NCI-H2196 treated with DMSO at 0.1 percent for 48 hours (cell line): ENCODE data around the gene FOXO3.

ENCODE experiments used
- DNase-seq: peaks from one replicate; lab custom pipeline; 2025; ENCODE audit not compliant: unreplicated experiment; lab: John Stamatoyannopoulos, UW

Gene FOXO3

DNA sequence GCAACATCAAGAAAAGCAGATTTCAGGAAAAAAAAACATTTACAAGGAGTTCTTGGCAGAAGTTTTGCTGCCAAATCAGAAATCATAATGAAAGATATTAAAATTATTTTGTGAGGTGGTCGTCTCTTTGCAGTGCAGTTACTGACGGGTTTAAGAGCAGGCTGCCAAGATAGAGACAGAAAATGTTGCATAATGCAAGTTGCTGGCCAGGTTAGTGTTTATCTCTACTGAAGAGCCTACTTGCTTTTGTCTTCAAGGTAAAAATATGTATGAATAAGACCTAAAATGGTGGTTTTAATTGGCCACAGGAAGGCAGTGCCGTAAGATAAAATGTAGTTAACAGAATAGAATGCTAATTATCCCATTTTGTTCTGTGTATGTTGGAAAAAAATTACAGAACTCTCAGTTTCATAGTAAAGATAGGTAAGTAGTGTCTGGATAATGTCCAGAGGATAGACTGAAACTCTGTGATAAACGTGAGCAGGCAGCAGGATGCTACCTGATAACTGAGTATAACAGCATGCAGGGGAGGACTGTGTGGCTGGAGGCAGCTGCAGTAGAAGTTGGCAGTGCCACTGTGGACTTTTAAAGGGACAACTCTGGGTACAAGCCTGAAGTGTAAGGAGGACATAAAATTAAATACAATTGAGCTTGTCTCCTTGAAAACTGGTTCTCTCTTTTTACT lies 13.9 kb downstream of the FOXO3 start:
- DNase-seq, result no peak

DNA sequence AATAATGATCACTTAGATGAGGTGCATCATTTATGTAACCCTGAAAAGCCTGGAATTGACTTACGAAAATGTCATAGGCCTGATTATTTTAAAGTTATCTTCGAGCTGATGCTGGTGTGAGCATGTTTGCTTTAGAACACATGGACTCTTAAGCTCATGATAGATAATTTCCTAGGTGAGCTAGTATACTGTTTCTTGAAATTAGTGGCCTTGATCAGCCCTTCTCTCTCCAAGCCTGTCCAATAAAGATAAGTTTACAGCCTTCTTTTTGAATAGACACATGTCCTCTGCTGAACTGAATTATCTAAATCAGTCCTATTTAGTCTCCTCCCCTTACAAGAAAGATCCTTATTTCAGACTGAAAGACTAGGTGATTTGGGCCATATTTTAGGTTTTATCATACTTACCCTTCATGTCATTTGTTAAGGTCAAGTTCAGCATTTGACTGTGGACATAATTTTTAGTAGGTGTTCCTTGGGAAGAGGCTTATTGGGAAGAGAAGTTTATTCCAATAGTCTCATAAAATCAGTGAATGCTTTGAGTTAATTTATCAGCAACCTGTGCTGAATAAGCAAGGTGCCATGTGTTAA lies 15.3 kb downstream of the FOXO3 start:
- no peak for DNase-seq

DNA sequence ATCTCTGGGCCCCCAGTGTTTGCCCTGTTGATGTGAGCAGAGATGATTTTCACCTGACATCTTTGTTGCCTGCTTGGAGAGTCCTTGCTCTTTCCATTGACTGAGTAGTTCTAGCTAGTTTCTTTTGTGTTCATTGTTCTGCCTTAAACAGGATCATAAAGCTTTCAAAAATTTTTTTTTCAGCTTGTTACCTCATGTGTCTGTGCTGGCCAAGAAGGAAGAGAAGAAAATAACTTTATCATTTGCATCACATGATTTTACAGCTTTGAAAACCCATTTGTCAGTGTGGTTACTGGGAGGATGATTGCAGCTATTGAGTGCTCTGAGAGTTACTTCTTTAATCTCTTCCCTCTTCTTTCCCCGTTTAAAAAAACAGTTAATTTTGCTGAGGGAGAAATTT lies 16.0 kb downstream of the FOXO3 start:
- no peak for DNase-seq

DNA sequence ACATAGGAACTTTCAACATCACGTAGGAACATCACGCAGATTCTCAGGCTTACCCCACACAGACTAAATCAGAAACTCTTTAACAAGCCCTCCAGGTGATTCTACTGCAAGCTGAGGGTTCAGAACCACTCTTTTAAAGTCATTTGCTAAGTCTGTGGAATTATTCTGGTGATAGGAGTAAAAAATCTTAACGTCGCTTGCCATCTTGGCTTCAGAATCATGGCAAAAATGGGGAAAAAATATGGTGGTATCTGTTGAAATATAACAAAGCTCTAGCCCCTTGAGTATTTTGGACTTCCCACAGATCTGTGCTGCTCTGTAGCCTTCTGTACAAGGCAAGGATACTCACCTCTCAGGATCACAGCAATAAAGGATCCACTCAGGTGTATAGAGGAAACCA lies 17.4 kb downstream of the FOXO3 start:
- DNase-seq, result no peak

DNA sequence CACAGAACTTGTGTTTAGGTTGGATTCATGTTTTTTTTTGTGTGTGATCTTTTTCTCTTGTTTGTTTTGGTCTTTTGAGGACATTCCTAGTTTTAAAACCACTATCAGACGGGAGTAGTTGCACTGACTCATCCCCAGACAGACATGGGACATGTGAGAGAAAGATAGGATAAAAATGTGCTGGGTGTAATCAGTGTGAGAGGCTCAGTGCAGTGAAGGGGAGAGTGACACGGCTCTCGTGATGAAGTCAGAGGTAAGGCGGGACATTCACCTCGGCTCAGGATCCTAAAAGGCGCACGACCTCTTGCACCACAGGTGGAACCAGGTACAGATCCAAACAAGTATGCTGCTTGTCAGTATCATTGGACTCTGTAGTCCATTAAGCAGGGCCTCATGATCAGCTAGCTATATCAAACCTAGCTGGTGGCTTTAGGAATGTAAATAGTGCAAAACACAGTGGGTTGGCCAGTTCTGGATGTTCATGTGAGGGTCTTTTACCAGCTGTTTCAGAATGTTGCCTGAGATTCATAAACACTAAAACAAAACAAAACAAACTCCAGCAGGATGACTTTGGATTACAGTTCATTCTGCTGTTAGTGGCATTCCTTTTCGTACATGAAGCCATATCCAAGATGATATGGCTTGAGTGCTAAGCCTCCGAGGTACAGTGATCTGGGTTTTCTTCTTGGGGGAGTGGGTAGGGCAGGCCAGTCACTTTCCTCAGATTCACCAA lies 18.0 kb downstream of the FOXO3 start:
- no peak for DNase-seq

DNA sequence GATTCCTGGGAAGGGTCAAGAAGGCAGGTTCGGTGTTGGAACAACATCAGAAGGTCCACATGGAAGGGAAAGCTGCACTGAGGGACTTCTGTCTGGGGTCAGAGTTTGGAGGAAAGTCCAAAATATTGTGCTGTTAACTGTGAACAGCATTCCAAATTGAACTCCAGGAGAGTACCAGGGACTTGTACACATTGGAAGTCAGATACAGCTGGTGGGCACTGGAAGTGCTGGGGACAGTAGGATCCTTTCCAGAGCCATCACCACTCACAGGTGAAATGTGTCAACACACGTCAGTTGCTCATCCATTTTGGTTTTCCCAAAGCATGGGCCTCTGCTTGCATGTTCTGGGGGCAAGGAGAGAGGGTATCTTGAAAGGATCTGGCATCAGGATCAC lies 18.6 kb downstream of the FOXO3 start:
- no peak for DNase-seq

DNA sequence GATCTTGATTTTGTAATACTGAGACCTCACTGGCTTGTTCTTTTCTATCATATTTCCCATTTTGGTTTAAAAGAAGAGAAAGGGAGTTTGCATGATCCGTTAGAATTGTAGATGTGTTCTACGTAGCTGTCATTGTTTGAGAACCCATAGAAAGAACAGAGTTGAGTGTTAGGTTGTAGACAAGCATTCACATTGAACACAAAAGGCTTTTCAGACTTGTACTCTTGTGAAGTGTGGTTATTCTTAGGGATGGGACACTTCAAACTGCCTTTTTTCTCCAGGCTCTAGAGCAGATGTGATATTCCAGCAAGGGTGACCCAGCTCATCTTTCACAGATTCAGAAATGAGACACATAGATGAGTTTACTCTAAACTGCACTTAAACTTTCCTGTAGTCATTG lies 19.9 kb downstream of the FOXO3 start:
- DNase-seq, result no peak

DNA sequence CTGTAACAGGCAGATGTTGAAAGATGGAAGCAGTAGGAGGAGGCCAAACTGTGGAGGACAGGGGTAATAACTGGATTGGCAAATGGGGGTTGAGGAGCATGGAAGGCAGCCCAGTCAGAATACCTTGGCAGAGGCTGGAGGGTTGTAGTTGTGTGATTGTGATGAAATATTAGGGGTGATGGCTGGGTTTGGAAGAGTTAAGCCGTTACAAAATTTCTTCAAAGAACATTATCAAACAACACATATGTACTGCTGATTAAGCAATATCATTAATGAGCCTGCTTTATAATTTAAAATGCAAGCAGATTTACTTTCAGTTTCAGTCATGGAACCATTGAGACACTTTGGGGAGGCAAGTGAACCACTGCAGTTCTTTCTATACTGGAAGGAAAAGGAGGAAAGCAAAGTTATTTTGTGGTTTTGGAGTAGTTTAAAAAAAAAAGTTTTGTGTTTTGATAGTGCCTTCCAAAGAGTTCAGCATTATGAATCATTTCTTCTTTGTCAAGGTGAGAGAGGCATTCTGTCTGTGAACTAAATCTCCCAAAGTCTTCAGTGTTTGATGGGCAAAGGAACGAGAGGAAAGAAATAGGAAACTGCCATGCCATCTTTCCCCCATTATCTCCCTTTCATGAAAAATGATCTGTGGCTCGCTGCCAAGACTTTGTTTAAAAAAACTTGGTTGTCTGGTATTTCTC lies 20.7 kb downstream of the FOXO3 start:
- DNase-seq, result no peak

DNA sequence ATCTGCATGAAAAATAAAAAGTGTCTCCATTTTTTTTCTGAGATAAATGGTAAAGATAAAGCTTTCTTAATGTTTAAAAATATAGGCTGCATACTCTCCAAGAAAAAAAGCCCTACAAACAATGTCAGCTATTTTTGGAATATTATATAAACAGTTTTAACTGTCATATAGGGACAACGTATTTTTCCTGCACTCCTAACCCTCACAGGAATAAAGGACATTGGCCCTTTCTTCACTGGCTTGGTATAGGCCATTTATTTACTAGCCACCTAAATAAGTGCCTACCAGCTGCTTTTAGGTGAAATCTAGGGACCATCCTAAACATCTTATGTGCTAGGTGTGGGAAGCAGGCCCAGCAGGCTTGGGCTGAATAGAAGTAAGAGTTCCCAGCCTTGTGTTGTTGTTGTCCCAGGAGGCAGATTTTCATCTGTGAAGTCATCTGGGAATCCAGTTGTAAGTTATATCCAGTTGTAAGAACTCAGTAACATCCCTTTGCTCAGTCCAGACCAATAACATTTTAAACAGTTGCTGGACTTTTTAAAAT lies 21.3 kb downstream of the FOXO3 start:
- no peak for DNase-seq

DNA sequence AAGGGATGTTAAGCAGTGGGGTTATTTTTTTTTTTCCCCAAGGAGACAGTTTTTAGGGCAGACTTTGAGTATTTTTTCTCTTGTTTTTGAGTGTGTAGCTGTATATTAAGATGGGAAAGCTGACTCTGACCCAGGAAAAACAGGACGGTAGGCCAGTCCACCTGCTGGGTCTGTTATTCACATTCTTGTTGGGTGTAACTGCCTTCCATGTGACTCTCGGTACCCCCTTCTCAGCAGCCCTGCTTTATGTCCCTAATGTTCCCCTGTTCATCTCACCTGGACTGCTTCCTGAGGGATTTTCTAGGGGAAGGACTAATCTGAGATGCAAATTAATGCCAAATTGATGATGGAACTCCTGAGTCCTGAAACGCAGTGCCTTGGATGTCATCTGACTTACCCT lies 21.9 kb downstream of the FOXO3 start:
- no peak for DNase-seq

DNA sequence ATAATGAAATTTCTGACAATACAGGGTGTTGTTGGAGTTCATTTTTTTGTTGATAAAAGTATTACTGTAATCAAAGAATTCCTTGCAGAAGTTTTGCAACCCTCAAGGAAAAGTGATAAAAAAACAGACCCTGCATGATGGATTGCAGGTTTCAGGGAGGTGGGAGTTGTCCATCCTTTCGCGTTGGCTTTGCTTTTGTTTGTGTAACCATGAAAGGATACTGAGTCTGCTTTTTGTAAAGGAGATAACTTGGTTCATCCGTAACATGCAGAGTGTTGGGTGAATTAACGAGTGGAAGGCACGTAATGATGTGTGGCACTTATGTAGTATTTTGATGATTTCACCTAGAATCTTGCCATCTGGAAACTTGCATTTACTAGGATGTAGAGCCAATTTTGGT lies 23.6 kb downstream of the FOXO3 start:
- DNase-seq, result no peak

DNA sequence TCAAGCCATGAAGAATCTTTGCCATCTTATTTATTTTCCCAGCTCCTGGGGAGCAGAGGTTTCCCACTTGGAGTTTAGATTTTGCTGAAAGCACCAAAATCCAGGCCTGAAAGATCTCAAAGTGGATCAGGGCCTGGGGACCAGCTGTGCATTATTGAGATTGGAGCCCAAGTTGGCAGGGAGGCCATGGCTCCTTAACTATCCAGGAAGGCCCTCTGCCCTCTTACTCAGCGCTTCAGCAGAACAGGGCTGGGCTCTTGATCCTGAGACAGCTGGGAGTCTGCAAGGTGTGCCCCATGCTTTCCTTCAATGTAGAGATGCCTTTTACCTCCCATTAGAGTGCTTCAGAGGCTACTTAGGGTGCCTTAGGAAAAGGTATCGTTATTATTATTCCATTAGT lies 24.6 kb downstream of the FOXO3 start:
- no peak for DNase-seq

DNA sequence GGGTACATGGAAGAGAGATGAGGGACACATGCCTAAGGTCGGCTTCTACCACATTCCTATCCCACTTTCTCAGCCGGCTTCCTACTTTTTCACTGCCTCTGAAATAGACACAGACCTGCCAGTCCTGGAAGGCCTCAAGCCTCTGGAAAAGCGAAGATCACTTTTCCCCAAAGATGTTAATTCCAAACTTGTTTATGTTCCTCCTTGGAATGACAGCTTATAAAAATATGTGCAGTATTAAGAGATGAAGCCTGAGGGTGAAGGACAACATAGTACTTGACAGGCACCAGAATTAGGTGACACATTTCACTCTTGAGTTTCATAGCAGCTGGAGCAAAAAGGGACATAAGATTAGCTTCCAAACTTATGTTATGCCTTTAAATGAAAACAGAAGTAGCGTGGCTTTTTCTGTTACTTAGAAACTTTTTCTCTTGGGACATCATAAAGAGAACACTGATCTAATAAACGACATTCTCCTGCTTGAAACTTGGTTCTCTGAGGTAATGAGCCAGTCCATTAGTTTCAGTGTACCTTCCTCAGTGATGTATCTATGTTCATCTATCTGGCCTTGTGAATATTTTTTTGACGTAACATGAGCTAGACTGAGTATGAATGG lies 25.3 kb downstream of the FOXO3 start:
- DNase-seq, result no peak

DNA sequence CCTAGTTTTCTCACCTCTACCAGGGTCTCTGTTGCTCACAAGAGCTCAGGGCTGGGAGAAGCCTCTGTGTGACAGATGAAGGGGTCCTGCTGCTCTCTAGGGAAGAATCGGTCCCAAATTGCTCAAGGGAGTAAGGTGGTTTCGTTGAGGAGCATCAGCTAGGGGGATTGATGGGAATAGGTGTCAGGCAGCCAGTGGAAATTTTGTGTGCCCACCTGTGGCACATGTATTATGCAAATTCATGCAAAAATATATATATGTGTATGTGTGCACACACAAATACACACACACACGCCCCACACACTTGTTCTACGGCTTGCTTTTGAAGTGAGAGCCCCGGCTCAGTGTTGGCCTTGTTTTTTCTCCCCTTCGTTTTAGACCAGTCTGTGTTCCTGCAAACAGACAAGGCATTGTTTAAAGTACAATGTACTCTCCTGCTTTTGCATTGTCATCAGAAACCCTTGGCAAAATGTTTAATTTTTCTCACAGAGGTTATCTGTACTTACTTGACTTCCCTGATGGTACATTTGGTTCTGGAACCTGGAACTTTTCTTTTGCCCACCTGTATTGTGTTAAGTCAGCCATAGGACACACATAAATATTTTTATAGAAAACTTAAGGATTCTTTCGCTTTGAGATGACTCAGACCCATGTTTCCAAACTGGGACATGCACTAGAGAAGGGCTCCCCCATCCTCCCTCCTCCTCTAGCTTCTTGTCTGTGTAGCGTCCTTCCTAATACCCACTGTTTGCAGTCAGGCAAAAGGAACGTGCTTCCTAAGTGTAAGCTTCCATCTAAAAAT lies 26.7 kb downstream of the FOXO3 start:
- DNase-seq, result no peak

DNA sequence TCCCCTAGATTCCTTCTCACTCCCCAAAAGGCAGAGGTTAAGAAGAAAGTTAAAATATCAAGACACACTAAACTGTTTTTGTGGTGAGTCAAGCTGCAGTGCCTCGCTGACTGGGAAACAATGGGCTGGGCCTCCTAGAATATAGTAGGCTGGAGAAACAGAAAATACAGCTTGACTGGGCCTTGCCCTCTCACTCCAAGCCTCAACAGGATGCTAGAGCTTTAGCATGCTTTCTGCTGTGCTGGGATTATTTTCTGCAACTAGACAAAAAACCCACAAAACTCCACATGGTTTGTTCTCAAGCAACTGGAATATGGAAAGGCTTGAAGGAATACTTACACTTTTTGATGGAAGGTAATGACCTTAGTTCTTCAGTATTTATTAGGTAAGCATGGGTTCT lies 27.9 kb downstream of the FOXO3 start:
- DNase-seq, result no peak

DNA sequence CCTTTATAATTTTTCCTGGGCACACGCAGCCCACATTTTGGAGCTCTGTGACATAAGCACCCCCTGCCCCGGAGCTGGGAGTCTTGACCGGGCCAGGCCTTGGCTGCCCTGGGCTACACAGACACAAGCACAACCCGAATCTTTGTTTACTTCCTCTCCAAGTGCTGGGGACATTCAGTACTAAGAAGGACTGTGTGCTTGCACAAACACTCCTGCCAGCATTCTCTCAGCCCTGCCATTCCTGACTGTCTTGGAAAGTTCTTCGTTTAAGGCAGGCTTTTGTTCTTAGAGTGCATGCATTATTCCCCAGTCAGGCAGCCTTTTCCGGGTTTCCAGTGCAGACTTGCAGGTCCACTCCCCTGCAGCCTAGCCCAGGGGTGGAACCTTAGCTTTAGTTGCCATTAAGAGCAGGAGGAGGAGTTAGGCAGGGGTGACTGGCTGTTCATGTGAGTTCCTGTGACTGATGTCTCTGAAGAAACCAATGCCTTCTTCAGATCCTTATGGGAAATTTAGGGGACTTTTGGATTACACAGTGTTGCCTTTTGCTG lies 28.6 kb downstream of the FOXO3 start:
- peak; percentile 59 for DNase-seq

DNA sequence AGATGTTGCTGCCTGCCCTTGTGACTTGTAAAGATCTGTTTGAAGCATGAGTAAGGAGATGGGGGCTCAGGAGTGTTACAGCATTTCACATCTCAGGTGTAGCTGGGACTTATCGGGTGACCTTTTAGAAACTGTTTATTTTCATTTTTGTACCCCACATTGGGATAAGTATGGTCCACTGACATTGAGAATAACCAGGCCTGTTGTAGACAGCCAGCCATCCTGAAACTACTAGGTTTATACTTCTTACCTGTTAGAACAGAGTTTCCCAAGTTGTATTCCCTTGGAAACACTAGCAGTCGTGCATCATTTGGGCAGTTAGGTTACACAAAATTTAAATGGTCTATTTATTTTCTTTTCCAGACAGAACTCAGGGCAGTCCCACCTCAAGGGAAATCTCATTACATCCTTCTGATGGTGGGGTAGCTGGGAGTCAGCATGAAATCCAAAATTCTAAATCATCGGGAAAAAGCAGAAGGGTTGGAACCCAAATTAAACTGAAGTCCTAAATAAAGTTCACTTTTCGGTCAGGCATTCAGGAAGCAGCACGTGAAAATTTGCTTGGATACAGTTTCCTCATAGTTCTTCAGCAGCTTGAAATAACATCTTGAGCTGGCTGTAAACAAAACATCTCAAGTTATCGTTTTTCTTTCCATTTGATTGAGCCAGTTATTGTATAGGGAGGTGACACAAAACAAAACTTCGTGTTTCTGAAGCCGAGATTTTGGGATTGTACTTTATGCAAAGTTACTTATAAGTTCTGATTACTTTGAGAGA lies 30.5 kb downstream of the FOXO3 start:
- no peak for DNase-seq

DNA sequence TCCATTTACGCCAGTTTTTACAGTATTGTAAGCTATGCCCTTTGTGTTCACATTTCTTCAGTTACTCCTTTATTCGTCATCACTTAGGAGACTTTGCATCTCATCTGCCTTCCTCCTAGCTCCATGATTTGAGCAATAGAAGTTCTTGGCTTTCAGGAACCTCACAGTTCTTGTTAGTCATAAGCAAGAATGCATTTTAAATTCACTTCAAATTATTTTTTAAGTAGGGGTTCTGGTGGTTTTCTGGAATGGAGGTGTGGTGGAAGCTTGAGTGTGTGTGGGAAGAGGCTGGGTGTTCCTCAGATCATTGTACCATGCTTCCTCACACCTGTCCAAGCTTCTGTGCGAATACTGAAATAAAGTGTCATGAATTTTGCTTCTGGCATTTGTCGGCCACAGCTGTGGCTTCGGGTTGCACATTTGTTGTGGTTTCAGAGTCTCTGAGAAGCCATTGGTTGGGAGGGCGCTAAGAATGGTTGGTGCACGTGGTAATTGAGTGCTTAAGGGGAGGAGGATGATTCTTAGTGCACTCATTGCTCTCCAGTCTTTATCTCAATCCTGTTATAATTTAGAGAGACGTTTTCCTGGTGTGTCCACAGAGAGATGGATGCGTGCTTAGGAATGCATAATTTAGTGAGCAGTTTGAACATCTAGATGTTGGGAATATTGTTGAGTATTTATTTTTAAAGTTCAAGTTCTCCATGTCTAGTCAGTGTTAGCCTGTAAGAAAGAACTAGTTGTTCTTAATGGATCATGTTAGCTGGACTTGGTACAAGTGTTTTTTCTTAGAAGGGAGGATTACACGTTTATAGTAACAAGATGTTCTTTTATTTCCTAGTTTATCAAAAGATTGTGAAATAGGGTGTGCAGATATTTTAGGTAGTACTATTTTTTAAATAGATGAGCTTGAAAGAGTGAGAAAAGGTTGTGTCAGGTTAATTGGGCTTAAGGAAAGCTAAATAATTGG lies 31.9 kb downstream of the FOXO3 start:
- DNase-seq, result peak; percentile 43
